A673 (cell line): ENCODE data around the gene WFIKKN1. TPM values are rescaled to one million over a fixed set of nuclear protein-coding genes. Genes with fewer than 3 reads are reported as not detected.

Source experiments
- BruUV-seq: library from RNA; stranded (reverse); fragments of 400-500 nt; replicated peaks from 2 replicates; lab custom pipeline; 2021; lab: Mats Ljungman, UMichigan
- CTCF ChIA-PET: fragments of 300-600 bp; sonication (Branson Sonifier 250); formaldehyde crosslinking; loops from one replicate; lab custom pipeline; 2022; ENCODE audit warnings: antibody characterized with exemption; lab: Charles Lee
- POLR2A ChIA-PET: fragments of 300-600 bp; sonication (Branson Sonifier 250); formaldehyde crosslinking; loops from one replicate; lab custom pipeline; 2022; ENCODE audit warnings: antibody characterized with exemption; ENCODE audit not compliant: low non-redundant PET; lab: Charles Lee
- DNase-seq: peaks from one replicate; pipeline ENCODE4 v3.0.0-alpha.2; 2015; ENCODE audit warnings: low spot score
- H3K27ac ChIP-seq: fragments of 200-600 bp; sonication (generic); 2 replicates; pipeline ENCODE4 v1.5.1; 2016; ENCODE audit warnings: mixed run types, low read depth, mild to moderate bottlenecking, mixed read lengths, antibody characterized with exemption, low read length; ENCODE audit not compliant: poor library complexity, severe bottlenecking
- H3K27me3 ChIP-seq: fragments of 200-600 bp; sonication (generic); replicated peaks from 2 replicates; pipeline ENCODE4 v1.6.1; 2017; ENCODE audit warnings: mixed run types, low read depth, mild to moderate bottlenecking, mixed read lengths, antibody characterized with exemption, low read length; ENCODE audit not compliant: insufficient read depth, poor library complexity
- H3K36me3 ChIP-seq: fragments of 200-600 bp; sonication (generic); 2 replicates; pipeline ENCODE4 v1.6.1; 2016; ENCODE audit warnings: mixed run types, mild to moderate bottlenecking, mixed read lengths, antibody characterized with exemption, low read length; ENCODE audit not compliant: insufficient read depth, poor library complexity, severe bottlenecking
- H3K4me1 ChIP-seq: fragments of 200-600 bp; sonication (generic); 2 replicates; pipeline ENCODE4 v1.6.1; 2017; ENCODE audit warnings: mixed run types, mild to moderate bottlenecking, mixed read lengths, antibody characterized with exemption, low read length; ENCODE audit not compliant: insufficient read depth, poor library complexity, severe bottlenecking
- H3K4me3 ChIP-seq: fragments of 200-600 bp; sonication (generic); 2 replicates; pipeline ENCODE4 v1.5.1; 2016; ENCODE audit warnings: low read depth, mixed run types, mild to moderate bottlenecking, mixed read lengths, low read length; ENCODE audit not compliant: poor library complexity, severe bottlenecking
- H3K9me3 ChIP-seq: fragments of 200-600 bp; sonication (generic); 2 replicates; pipeline ENCODE4 v1.6.1; 2016; ENCODE audit warnings: mixed run types, low read depth, mild to moderate bottlenecking, mixed read lengths, antibody characterized with exemption, low read length; ENCODE audit not compliant: poor library complexity, severe bottlenecking
- CTCF ChIP-seq: fragments of 300-800, 200-600 bp; sonication (generic); conservative IDR thresholded peaks from 2 replicates; pipeline ENCODE4 v1.5.1; 2017; ENCODE audit warnings: low read depth, mild to moderate bottlenecking, antibody characterized with exemption, low read length, moderate library complexity, mixed read lengths
- EZH2 ChIP-seq: fragments of 200-600 bp; sonication (generic); IDR thresholded peaks from 2 replicates; pipeline ENCODE4 v1.6.1; 2017; ENCODE audit warnings: borderline replicate concordance, low read depth, mild to moderate bottlenecking, mixed read lengths, antibody characterized with exemption, low read length; ENCODE audit not compliant: poor library complexity, severe bottlenecking
- intact Hi-C: fragments of 100-400 bp; cut with micrococcal nuclease; formaldehyde crosslinking; loops from one replicate; pipeline ENCODE4 v1.10.0; 2022; ENCODE audit not compliant: unreplicated experiment
- total RNA-seq: library from RNA; stranded (reverse); gene quantifications from 2 replicates; pipeline ENCODE4 v1.2.3, GENCODE V29; 2021

WFIKKN1 gene
- total RNA-seq, 1 experiment from 2014 or later = 1.7 TPM

- intact Hi-C loops = no loop called here
- no TSS peak for BruUV-seq
Observed at GRCh38 chr16:649631-650030, 18.8 kb downstream of the WFIKKN1 start.

GRCh38 chr16:651844-652243 lies 21.1 kb downstream of the WFIKKN1 start:
- POLR2A ChIA-PET = no interaction called here
- no TSS peak for BruUV-seq
- Histone ChIP-seq H3K27me3 (no peaks in the 10 kb centered on the region), H3K36me3 (peaks cover 3% of the 10 kb centered on the region), H3K4me3 (no peak overlapping the region), H3K4me1 (no peaks in the 10 kb centered on the region), H3K27ac (no peak overlapping the region), H3K9me3 (no peaks in the 10 kb centered on the region)
- DNase-seq = no peak
- TF ChIP-seq EZH2 (no peak), CTCF (no peak)
- intact Hi-C loops = no loop called here
- CTCF ChIA-PET = no interaction called here

More at GRCh38 chr16:649631-650030, 18.8 kb downstream of the WFIKKN1 start:
- Histone ChIP-seq H3K4me3 (peak overlapping the region; percentile 86), H3K36me3 (no peaks in the 10 kb centered on the region), H3K4me1 (no peaks in the 10 kb centered on the region), H3K27me3 (no peaks in the 10 kb centered on the region), H3K27ac (peak overlapping the region; percentile 94), H3K9me3 (no peaks in the 10 kb centered on the region)
- DNase-seq = no peak
- no peak for TF ChIP-seq CTCF
- no peak for TF ChIP-seq EZH2
- POLR2A ChIA-PET = no interaction called here
- CTCF ChIA-PET = no interaction called here

- BruUV-seq = no TSS peak
- ChIA-PET POLR2A (no interaction called here), CTCF (no interaction called here)
- intact Hi-C loops = no loop called here
- Histone ChIP-seq H3K36me3 (peaks cover 4% of the 10 kb centered on the region), H3K27me3 (no peaks in the 10 kb centered on the region), H3K27ac (no peak overlapping the region), H3K4me3 (no peak overlapping the region), H3K4me1 (no peaks in the 10 kb centered on the region), H3K9me3 (no peaks in the 10 kb centered on the region)
- TF ChIP-seq CTCF (no peak), EZH2 (no peak)
- no peak for DNase-seq
Observed at GRCh38 chr16:652454-653305, 21.9 kb downstream of the WFIKKN1 start.
